ENCODE data around the gene DBP.

DNA sequence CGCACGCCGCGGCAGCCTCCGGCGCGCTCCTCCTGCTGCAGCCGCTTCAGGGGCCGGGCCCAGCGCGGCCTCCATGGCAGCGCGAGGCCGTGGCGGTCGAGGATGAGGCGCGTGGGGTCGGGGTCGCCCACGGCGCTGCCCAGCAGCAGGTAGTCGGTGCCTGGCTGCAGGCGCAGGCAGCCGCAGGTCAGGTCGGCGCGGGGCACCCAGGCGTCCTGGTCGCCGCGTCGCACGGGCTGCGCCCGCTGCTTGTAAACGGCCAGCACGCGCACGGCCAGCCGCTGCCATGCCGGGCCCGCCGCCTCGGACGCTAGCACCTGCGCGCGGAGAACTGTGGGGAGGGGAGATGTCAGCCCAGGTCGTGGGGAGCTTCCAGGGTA, 24.5 kb upstream of the DBP start:
- TF ChIP-seq, protein P1, sequence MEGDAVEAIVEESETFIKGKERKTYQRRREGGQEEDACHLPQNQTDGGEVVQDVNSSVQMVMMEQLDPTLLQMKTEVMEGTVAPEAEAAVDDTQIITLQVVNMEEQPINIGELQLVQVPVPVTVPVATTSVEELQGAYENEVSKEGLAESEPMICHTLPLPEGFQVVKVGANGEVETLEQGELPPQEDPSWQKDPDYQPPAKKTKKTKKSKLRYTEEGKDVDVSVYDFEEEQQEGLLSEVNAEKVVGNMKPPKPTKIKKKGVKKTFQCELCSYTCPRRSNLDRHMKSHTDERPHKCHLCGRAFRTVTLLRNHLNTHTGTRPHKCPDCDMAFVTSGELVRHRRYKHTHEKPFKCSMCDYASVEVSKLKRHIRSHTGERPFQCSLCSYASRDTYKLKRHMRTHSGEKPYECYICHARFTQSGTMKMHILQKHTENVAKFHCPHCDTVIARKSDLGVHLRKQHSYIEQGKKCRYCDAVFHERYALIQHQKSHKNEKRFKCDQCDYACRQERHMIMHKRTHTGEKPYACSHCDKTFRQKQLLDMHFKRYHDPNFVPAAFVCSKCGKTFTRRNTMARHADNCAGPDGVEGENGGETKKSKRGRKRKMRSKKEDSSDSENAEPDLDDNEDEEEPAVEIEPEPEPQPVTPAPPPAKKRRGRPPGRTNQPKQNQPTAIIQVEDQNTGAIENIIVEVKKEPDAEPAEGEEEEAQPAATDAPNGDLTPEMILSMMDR (conservative IDR thresholded peaks at IDR 0.05 in 1 of 2, IDR thresholded peaks at IDR 0.05 in 1 of 2; ENCODE audit: extremely low read depth in 1 of 2, insufficient read depth in 1 of 2, low read depth in 1 of 2, low read length in 2 of 2) = no peak
- no peak for TF ChIP-seq EZH2 (IDR thresholded peaks at IDR 0.05; ENCODE audit: borderline replicate concordance, low read length)

All from mammary epithelial cell (primary cell).